SK-N-DZ (cell line): ENCODE measurements around the gene FLT3LG.
"Not testable (repeated sequence)": the region's sequence is repeated elsewhere in the genome, so short reads cannot be mapped to it uniquely, and the experiment has no call there.

ENCODE experiments used
- DNase-seq: peaks from one replicate; pipeline ENCODE4 v3.0.0-alpha.2; 2015; ENCODE audit warnings: low spot score

FLT3LG gene

GRCh38 chr19:49440439-49441209 is 33.4 kb upstream of the FLT3LG start:
- DNase-seq: no peak

GRCh38 chr19:49441210-49441959 is 32.6 kb upstream of the FLT3LG start, which contains the start of gene SLC17A7:
Gene SLC17A7 (minus strand): TSS chr19:49441527. CDS start chr19:49441379, 148 bp downstream.
- no peak for DNase-seq

- no peak for DNase-seq
Measured at GRCh38 chr19:49441960-49442350, 32.1 kb upstream of the FLT3LG start.

- no peak for DNase-seq
Measured at GRCh38 chr19:49442354-49442753, 31.7 kb upstream of the FLT3LG start.

- peak; percentile 74 for DNase-seq
Measured at GRCh38 chr19:49442771-49443365, 31.1 kb upstream of the FLT3LG start.

- DNase-seq: peak; percentile 89
Measured at GRCh38 chr19:49443366-49444099, 30.5 kb upstream of the FLT3LG start.

GRCh38 chr19:49444100-49444700 is 29.8 kb upstream of the FLT3LG start:
- not testable (repeated sequence) for DNase-seq

GRCh38 chr19:49445997-49446396 is 28.0 kb upstream of the FLT3LG start:
- no peak for DNase-seq

- DNase-seq: peak; percentile 24
Measured at GRCh38 chr19:49447485-49448431, 26.3 kb upstream of the FLT3LG start.

GRCh38 chr19:49448432-49448786 is 25.6 kb upstream of the FLT3LG start:
- no peak for DNase-seq

GRCh38 chr19:49450405-49450804 is 23.6 kb upstream of the FLT3LG start:
- DNase-seq: no peak

GRCh38 chr19:49451430-49452181 is 22.4 kb upstream of the FLT3LG start, which contains the start of gene PIH1D1:
Gene PIH1D1 (minus strand): TSS chr19:49451814. CDS start chr19:49451574, 240 bp downstream.
- peak; percentile 98 for DNase-seq

- DNase-seq: peak; percentile 94
Measured at GRCh38 chr19:49453013-49453756, 20.8 kb upstream of the FLT3LG start, which contains the start of gene ALDH16A1. Gene ALDH16A1 (plus strand): TSS chr19:49453225. CDS start chr19:49453332, 107 bp downstream.

GRCh38 chr19:49453757-49454240 is 20.2 kb upstream of the FLT3LG start:
- DNase-seq: no peak

GRCh38 chr19:49455773-49456172 is 18.2 kb upstream of the FLT3LG start:
- no peak for DNase-seq

- no peak for DNase-seq
Measured at GRCh38 chr19:49456326-49456725, 17.7 kb upstream of the FLT3LG start.

GRCh38 chr19:49458567-49458903 is 15.5 kb upstream of the FLT3LG start:
- DNase-seq: no peak

GRCh38 chr19:49459388-49459787 is 14.6 kb upstream of the FLT3LG start:
- DNase-seq: no peak
